Thyroid gland (tissue), 4 donors: ENCODE measurements around the gene AIG1. TPM values are rescaled to one million over a fixed set of nuclear protein-coding genes. Genes with fewer than 3 reads are reported as not detected.

Experiments used
- DNase-seq, 2 donors: peaks; one replicate each; pipeline ENCODE4 v3.0.0-alpha.2; 2019
- H3K27ac ChIP-seq, 3 donors: fragments of 200-600 bp; sonication (generic); 1 replicate in 2 of 3; 2 replicates in 1 of 3; pipeline ENCODE4 v1.5.1; 2016 to 2019; ENCODE audit warnings: mild to moderate bottlenecking in 1 of 3, moderate library complexity in 1 of 3
- H3K27me3 ChIP-seq: fragments of 200-600 bp; sonication (generic); one replicate; pipeline ENCODE4 v1.5.1; 2019
- H3K36me3 ChIP-seq, 2 donors: fragments of 200-600 bp; sonication (generic); one replicate each; pipeline ENCODE4 v1.5.1; 2016 to 2019
- H3K4me1 ChIP-seq, 2 donors: fragments of 200-600 bp; sonication (generic); one replicate each; pipeline ENCODE4 v1.5.1; 2017 to 2019
- H3K4me3 ChIP-seq, 3 donors: fragments of 200-600 bp; sonication (generic); replicated peaks in 1 of 3; 1 replicate in 2 of 3; 2 replicates in 1 of 3; pipeline ENCODE4 v1.5.1; 2016; ENCODE audit warnings: mild to moderate bottlenecking in 1 of 3
- H3K9me3 ChIP-seq: fragments of 200-600 bp; sonication (generic); one replicate; pipeline ENCODE4 v1.5.1; 2017
- CTCF ChIP-seq, 6 experiments: fragments of 200-600 bp in 3 of 6; fragments of 450-650 bp in 3 of 6; sonication (generic) in 3 of 6; IDR thresholded peaks; one replicate each; pipeline ENCODE4 v1.5.1; 2016 to 2019; ENCODE audit warnings: antibody characterized with exemption in 6 of 6, mild to moderate bottlenecking in 2 of 6, inconsistent platforms in 1 of 6, moderate library complexity in 1 of 6
- POLR2A ChIP-seq, 2 donors: fragments of 450-650 bp; IDR thresholded peaks; one replicate each; pipeline ENCODE4 v1.6.1; 2017; ENCODE audit warnings: antibody characterized with exemption in 2 of 2, mild to moderate bottlenecking in 2 of 2, moderate library complexity in 1 of 2
- WGBS, 2 donors: methylation state at CpG; one replicate each; pipeline ENCODE4 v1.1.5; 2017; 5-methylcytosine and 5-hydroxymethylcytosine counted together
- intact Hi-C: fragments of 100-400 bp; cut with DNase I; formaldehyde crosslinking; loops from one replicate; pipeline ENCODE4 v1.15.1; 2023
- total RNA-seq, 4 donors: library from RNA; depleted of rRNA; stranded (reverse); fragments of >200 nt; gene quantifications; one replicate each; pipeline ENCODE4 v1.2.3, GENCODE V29; 2016

The AIG1 gene
- total RNA-seq, 4 donors from 2014 or later, result 57.8 to 101 (median 77.0) TPM

- no peak for TF ChIP-seq POLR2A (IDR thresholded peaks at IDR 0.05)
- no peak for TF ChIP-seq CTCF (IDR thresholded peaks at IDR 0.05)
- intact Hi-C loops, result no loop called here
- Histone ChIP-seq H3K27ac (no peak overlapping the region), H3K36me3 (no peaks in the 10 kb centered on the region), H3K9me3 (no peaks in the 10 kb centered on the region), H3K4me3 (no peak overlapping the region), H3K27me3 (no peaks in the 10 kb centered on the region), H3K4me1 (no peaks in the 10 kb centered on the region)
- 84 to 95% methylated on average over 1 of the region's 1 CpG for WGBS, 2 donors
- no peak for DNase-seq
Measured at GRCh38 chr6:143160015-143160414, 99.3 kb downstream of the AIG1 start.

- DNase-seq, result no peak
- TF ChIP-seq POLR2A (IDR thresholded peaks at IDR 0.05) (no peak), CTCF (IDR thresholded peaks at IDR 0.05) (no peak)
- H3K9me3 ChIP-seq, result no peaks in the 10 kb centered on the region
- intact Hi-C loops, result no loop called here
- no peaks in the 10 kb centered on the region for H3K36me3 ChIP-seq
- H3K27me3 ChIP-seq, result no peaks in the 10 kb centered on the region
- H3K27ac ChIP-seq, result no peak overlapping the region
- WGBS, 2 donors, result 80 to 91% methylated on average over 1 of the region's 1 CpG
- no peaks in the 10 kb centered on the region for H3K4me1 ChIP-seq
- H3K4me3 ChIP-seq, result no peak overlapping the region
Measured at GRCh38 chr6:143160439-143161220, 99.9 kb downstream of the AIG1 start.

- H3K9me3 ChIP-seq, result no peaks in the 10 kb centered on the region
- no peak overlapping the region for H3K27ac ChIP-seq
- no peaks in the 10 kb centered on the region for H3K36me3 ChIP-seq
- H3K27me3 ChIP-seq, result no peaks in the 10 kb centered on the region
- DNase-seq, result no peak
- H3K4me3 ChIP-seq, result no peak overlapping the region
- intact Hi-C loops, result no loop called here
- no peak for TF ChIP-seq CTCF (IDR thresholded peaks at IDR 0.05)
- TF ChIP-seq POLR2A (IDR thresholded peaks at IDR 0.05), result no peak
- 0 to 48% methylated on average over 1 of the region's 1 CpG for WGBS, 2 donors
- H3K4me1 ChIP-seq, result no peaks in the 10 kb centered on the region
Measured at GRCh38 chr6:143163621-143164020, 102.9 kb downstream of the AIG1 start.

- no peaks in the 10 kb centered on the region for H3K36me3 ChIP-seq
- no peaks in the 10 kb centered on the region for H3K4me1 ChIP-seq
- intact Hi-C loops, result no loop called here
- H3K4me3 ChIP-seq, result no peak overlapping the region
- DNase-seq, result no peak
- H3K27me3 ChIP-seq, result no peaks in the 10 kb centered on the region
- WGBS, 2 donors, result 75 to 78% methylated on average over 5 of the region's 5 CpGs
- H3K27ac ChIP-seq, result no peak overlapping the region
- no peaks in the 10 kb centered on the region for H3K9me3 ChIP-seq
- no peak for TF ChIP-seq CTCF (IDR thresholded peaks at IDR 0.05)
- TF ChIP-seq POLR2A (IDR thresholded peaks at IDR 0.05), result no peak
Measured at GRCh38 chr6:143164565-143165105, 103.9 kb downstream of the AIG1 start.

GRCh38 chr6:143165315-143165855 is 104.7 kb downstream of the AIG1 start:
- H3K27me3 ChIP-seq, result no peaks in the 10 kb centered on the region
- no peak overlapping the region for H3K4me3 ChIP-seq
- no peak for TF ChIP-seq POLR2A (IDR thresholded peaks at IDR 0.05)
- no peak for TF ChIP-seq CTCF (IDR thresholded peaks at IDR 0.05)
- WGBS, 2 donors, result 95 to 97% methylated on average over 6 of the region's 6 CpGs
- H3K9me3 ChIP-seq, result no peaks in the 10 kb centered on the region
- no peak for DNase-seq
- H3K27ac ChIP-seq, result no peak overlapping the region
- H3K4me1 ChIP-seq, result no peaks in the 10 kb centered on the region
- H3K36me3 ChIP-seq, result no peaks in the 10 kb centered on the region
- intact Hi-C loops, result no loop called here
